T1000 (cell line): ENCODE measurements around the gene SENP5.
A peak's percentile ranks its signal among the peaks of the same experiment; 100 is the strongest.

Experiments used
- DNase-seq: peaks from one replicate; lab custom pipeline; 2025; ENCODE audit warnings: mixed read lengths; lab: John Stamatoyannopoulos, UW

SENP5 gene

GRCh38 chr3:196889844-196890708 lies 22.4 kb downstream of the SENP5 start:
- no peak for DNase-seq

- no peak for DNase-seq
Observed at GRCh38 chr3:196894557-196895295, 27.0 kb downstream of the SENP5 start.

- no peak for DNase-seq
Observed at GRCh38 chr3:196896229-196896628, 28.5 kb downstream of the SENP5 start.

GRCh38 chr3:196901768-196902167 lies 34.0 kb downstream of the SENP5 start:
- no peak for DNase-seq

GRCh38 chr3:196902296-196902695 lies 34.6 kb downstream of the SENP5 start:
- no peak for DNase-seq

- no peak for DNase-seq
Observed at GRCh38 chr3:196903740-196904139, 36.0 kb downstream of the SENP5 start.

- no peak for DNase-seq
Observed at GRCh38 chr3:196914866-196915265, 47.1 kb downstream of the SENP5 start.

- no peak for DNase-seq
Observed at GRCh38 chr3:196915375-196915774, 47.7 kb downstream of the SENP5 start.

GRCh38 chr3:196916221-196916620 lies 48.5 kb downstream of the SENP5 start:
- DNase-seq = no peak

GRCh38 chr3:196916995-196917394 lies 49.3 kb downstream of the SENP5 start:
- DNase-seq = no peak

GRCh38 chr3:196918968-196919367 lies 51.2 kb downstream of the SENP5 start:
- DNase-seq = no peak

GRCh38 chr3:196920733-196921132 lies 53.0 kb downstream of the SENP5 start:
- DNase-seq = no peak

- no peak for DNase-seq
Observed at GRCh38 chr3:196927571-196928453, 60.1 kb downstream of the SENP5 start.

GRCh38 chr3:196931157-196931556 lies 63.4 kb downstream of the SENP5 start:
- no peak for DNase-seq

- DNase-seq = no peak
Observed at GRCh38 chr3:196931828-196932587, 64.3 kb downstream of the SENP5 start.

- no peak for DNase-seq
Observed at GRCh38 chr3:196932600-196932999, 64.9 kb downstream of the SENP5 start.

- no peak for DNase-seq
Observed at GRCh38 chr3:196936288-196936687, 68.6 kb downstream of the SENP5 start.

GRCh38 chr3:196938124-196938523 lies 70.4 kb downstream of the SENP5 start:
- no peak for DNase-seq

- no peak for DNase-seq
Observed at GRCh38 chr3:196938576-196938975, 70.9 kb downstream of the SENP5 start.

- no peak for DNase-seq
Observed at GRCh38 chr3:196941729-196942225, 74.1 kb downstream of the SENP5 start.

GRCh38 chr3:196942226-196942914 lies 74.7 kb downstream of the SENP5 start, which contains the start of gene NCBP2:
TSS of gene NCBP2 (minus strand) at chr3:196942528. CDS start at chr3:196942503, 25 bp downstream.
- peak; percentile 89 for DNase-seq
